Trophoblast cell (in vitro differentiated cells and primary cell): ENCODE data around the gene LRRFIP1.

ENCODE experiments used
- DNase-seq, 2 donors: peaks; one replicate each; pipeline ENCODE4 v3.0.0-alpha.2; 2016
- H2AFZ ChIP-seq: 2 replicates; pipeline ENCODE4 v1.6.1; 2013; ENCODE audit warnings: low read length, moderate library complexity, mild to moderate bottlenecking; ENCODE audit not compliant: insufficient read depth, poor library complexity
- H2AK5ac ChIP-seq: 2 replicates; pipeline ENCODE4 v1.6.1; 2013; ENCODE audit warnings: mild to moderate bottlenecking, low read length
- H2BK120ac ChIP-seq: 2 replicates; pipeline ENCODE4 v1.6.1; 2013; ENCODE audit warnings: low read length, mild to moderate bottlenecking, moderate library complexity; ENCODE audit not compliant: insufficient read depth, poor library complexity
- H2BK12ac ChIP-seq: 2 replicates; pipeline ENCODE4 v1.6.1; 2013; ENCODE audit warnings: mild to moderate bottlenecking, low read length, moderate library complexity
- H2BK5ac ChIP-seq: 2 replicates; pipeline ENCODE4 v1.6.1; 2013; ENCODE audit warnings: low read length, low read depth, moderate library complexity, mild to moderate bottlenecking; ENCODE audit not compliant: poor library complexity
- H3K14ac ChIP-seq: 2 replicates; pipeline ENCODE4 v1.6.1; 2013; ENCODE audit warnings: mild to moderate bottlenecking, low read length
- H3K18ac ChIP-seq: 2 replicates; pipeline ENCODE4 v1.6.1; 2013; ENCODE audit warnings: mild to moderate bottlenecking, low read length
- H3K23ac ChIP-seq: 2 replicates; pipeline ENCODE4 v1.6.1; 2013; ENCODE audit warnings: low read length
- H3K27ac ChIP-seq: 2 replicates; pipeline ENCODE4 v1.5.1; 2013; ENCODE audit warnings: low read depth, mild to moderate bottlenecking, inconsistent platforms, low read length, moderate library complexity
- H3K27me3 ChIP-seq: 2 replicates; pipeline ENCODE4 v1.6.1; 2013; ENCODE audit warnings: inconsistent platforms, mild to moderate bottlenecking, low read length, moderate library complexity; ENCODE audit not compliant: insufficient read depth
- H3K36me3 ChIP-seq, 2 experiments: 1 replicate in 1 of 2; 2 replicates in 1 of 2; pipeline ENCODE4 v1.6.1; 2013; ENCODE audit warnings: low read length in 2 of 2, mild to moderate bottlenecking in 2 of 2, moderate library complexity in 1 of 2; ENCODE audit not compliant: insufficient read depth in 2 of 2, control insufficient read depth in 1 of 2
- H3K4ac ChIP-seq: 2 replicates; pipeline ENCODE4 v1.6.1; 2013; ENCODE audit warnings: low read depth, mild to moderate bottlenecking, low read length, moderate library complexity
- H3K4me1 ChIP-seq, 2 experiments: 1 replicate in 1 of 2; 2 replicates in 1 of 2; pipeline ENCODE4 v1.6.1; 2013; ENCODE audit warnings: low read length in 2 of 2, mild to moderate bottlenecking in 2 of 2, moderate library complexity in 1 of 2; ENCODE audit not compliant: insufficient read depth in 2 of 2, control insufficient read depth in 1 of 2
- H3K4me2 ChIP-seq: 2 replicates; pipeline ENCODE4 v1.6.1; 2013; ENCODE audit warnings: inconsistent platforms, mild to moderate bottlenecking, low read length, moderate library complexity
- H3K4me3 ChIP-seq: 2 replicates; pipeline ENCODE4 v1.5.1; 2013; ENCODE audit warnings: mild to moderate bottlenecking, low read depth, low read length, inconsistent platforms
- H3K79me1 ChIP-seq: one replicate; pipeline ENCODE4 v1.6.1; 2013; ENCODE audit warnings: low read length
- H3K79me2 ChIP-seq: 2 replicates; pipeline ENCODE4 v1.6.1; 2013; ENCODE audit warnings: low read length, mild to moderate bottlenecking; ENCODE audit not compliant: control insufficient read depth, insufficient read depth, poor library complexity
- H3K9ac ChIP-seq: 2 replicates; pipeline ENCODE4 v1.6.1; 2013; ENCODE audit warnings: mild to moderate bottlenecking, low read length
- H3K9me3 ChIP-seq: 2 replicates; pipeline ENCODE4 v1.6.1; 2013; ENCODE audit warnings: low read depth, mild to moderate bottlenecking, control low read depth, inconsistent platforms, low read length; ENCODE audit not compliant: insufficient read depth
- H4K12ac ChIP-seq: 2 replicates; pipeline ENCODE4 v1.6.1; 2013; ENCODE audit warnings: low read depth, mild to moderate bottlenecking, low read length, moderate library complexity
- H4K8ac ChIP-seq: 2 replicates; pipeline ENCODE4 v1.6.1; 2013; ENCODE audit warnings: low read depth, mild to moderate bottlenecking, low read length, moderate library complexity
- H4K91ac ChIP-seq: one replicate; pipeline ENCODE4 v1.6.1; 2013; ENCODE audit warnings: low read depth, mild to moderate bottlenecking, low read length, moderate library complexity
- WGBS: extraction: QIAGEN DNeasy Blood & Tissue Kit; methylation state at CpG from one replicate; pipeline ENCODE4 v1.1.7; 2013; ENCODE audit warnings: missing lambda C conversion rate; ENCODE audit not compliant: insufficient read length, insufficient coverage; ENCODE audit errors: extremely low coverage; 5-methylcytosine and 5-hydroxymethylcytosine counted together

Gene LRRFIP1

DNA sequence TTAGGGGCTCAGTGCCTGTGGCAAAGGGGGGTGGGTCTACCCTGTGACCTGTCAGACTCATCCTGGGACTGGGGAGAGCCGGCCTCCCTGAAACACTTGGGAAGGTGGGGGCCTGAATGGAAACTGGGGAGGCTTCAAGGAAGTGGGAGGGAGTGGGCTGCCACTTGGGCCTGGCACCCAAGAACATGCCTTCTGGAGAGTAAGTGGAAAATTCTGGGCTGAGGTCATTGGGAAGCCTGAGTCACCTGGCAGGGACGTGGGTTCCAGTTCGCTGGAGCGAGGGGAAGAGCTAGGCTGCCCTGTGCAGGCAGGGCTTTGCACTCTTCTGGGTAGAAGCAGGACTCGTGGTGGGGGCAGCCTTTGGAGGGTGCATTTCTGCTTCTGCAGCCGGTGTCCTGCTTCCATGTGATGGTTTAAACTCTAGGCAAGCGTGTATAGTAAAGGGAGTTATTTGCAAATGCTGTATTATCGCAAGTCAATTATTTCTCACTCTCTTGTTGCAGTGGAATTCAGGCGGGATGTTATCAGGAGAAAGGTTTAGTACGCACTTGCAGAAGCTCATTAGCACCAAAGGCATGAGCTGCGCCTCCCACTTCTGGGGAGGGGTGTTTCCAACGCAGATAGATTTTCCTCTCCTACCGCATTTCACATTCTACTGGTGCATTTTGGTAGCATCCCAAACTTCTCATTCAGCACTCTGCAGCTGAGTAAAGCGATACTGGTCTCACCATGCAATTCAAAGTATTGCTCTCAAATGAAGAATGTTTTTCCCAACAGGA, 3.8 kb downstream of the LRRFIP1 start:
- no CpG with 5 or more reads among the region's 14 CpGs for WGBS
- Histone ChIP-seq H3K4me1 (peaks cover 2 to 10% of the 10 kb centered on the region in 2 experiments), H3K18ac (no peak overlapping the region), H2BK120ac (no peak overlapping the region), H3K36me3 (no peaks in the 10 kb centered on the region), H3K79me2 (peaks cover 2% of the 10 kb centered on the region), H3K23ac (no peak overlapping the region), H2BK5ac (no peak overlapping the region), H3K9me3 (no peaks in the 10 kb centered on the region), H2AK5ac (no peak overlapping the region), H3K4ac (no peak overlapping the region), H3K27ac (no peak overlapping the region), H4K8ac (no peak overlapping the region), H3K9ac (no peak overlapping the region), H4K91ac (no peak overlapping the region), H3K4me3 (no peak overlapping the region), H3K27me3 (no peaks in the 10 kb centered on the region), H3K79me1 (peaks cover 6% of the 10 kb centered on the region), H4K12ac (no peak overlapping the region), H3K4me2 (no peak overlapping the region), H2AFZ (no peak overlapping the region), H3K14ac (no peak overlapping the region), H2BK12ac (no peak overlapping the region)
- no peak for DNase-seq

DNA sequence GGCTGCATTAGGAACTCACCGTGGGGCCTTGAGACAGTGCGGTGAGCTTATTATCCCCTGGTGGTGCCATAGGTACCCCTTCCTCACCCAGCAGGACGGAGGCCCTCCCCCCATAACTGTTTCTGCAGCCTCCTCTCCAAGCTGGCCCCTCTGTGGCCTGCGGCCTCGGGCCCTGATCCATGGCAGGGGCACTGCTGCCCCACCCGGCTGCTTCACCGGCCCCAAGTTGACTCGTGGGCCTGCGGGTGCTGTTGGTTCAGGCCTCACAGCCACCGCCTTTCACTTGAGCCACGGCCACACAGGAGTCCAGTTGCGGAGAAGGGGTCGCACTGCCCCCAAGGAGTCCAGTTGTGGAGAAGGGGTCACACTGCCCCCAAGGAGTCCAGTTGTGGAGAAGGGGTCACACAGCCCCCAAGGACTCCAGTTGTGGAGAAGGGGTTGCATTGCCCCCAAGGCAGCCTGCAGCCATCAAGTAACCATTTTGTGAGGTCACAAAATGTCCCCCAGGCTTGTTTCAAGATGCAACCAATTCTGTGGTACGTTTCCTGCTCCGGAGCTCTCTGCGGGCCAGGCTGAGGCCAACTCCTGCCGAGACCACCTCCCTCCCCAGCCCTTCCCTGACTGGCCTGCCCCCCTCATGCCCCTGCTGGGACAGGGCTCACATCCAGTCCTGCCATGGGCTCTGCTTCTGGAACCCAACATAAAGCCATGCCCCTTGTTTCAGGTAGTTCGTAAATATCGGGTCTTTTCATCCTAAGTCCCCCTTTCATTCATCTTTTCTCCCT, 4.6 kb downstream of the LRRFIP1 start:
- Histone ChIP-seq H2BK120ac (no peak overlapping the region), H3K4me2 (no peak overlapping the region), H2BK5ac (no peak overlapping the region)

DNA sequence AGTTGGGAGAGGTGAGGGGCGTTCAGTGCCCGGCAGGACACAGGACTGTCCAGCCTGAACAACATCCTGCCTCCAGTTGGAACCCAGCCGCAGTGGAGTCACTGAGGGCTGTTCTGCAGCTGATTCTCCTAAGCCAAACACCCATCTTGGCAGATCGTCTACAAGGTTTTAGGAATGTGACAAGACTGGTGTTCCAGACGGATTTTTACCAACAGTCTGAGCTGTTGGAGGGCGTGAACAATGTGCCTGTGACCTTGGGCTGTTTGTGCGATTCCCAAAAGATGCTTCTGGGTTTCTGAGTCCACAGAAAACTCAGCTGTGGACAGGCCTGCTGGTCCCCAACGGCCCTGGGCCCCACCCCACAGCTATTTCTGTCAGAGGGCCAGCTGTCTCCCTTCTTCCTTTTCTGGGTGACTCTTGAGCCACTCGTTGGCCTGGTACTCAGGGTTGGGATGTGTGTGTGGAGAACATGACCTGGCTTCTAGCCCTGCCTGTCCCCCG, 5.7 kb downstream of the LRRFIP1 start:
- no CpG with 5 or more reads among the region's 10 CpGs for WGBS
- Histone ChIP-seq H3K18ac (no peak overlapping the region), H3K27me3 (no peaks in the 10 kb centered on the region)

More for the DNA sequence above, 4.6 kb downstream of the LRRFIP1 start:
- no peak overlapping the region for H3K23ac ChIP-seq
- no peaks in the 10 kb centered on the region for H3K27me3 ChIP-seq
- H3K36me3 ChIP-seq: no peaks in the 10 kb centered on the region
- H4K91ac ChIP-seq: no peak overlapping the region
- peaks cover 2% of the 10 kb centered on the region for H3K79me2 ChIP-seq
- no peak overlapping the region for H2BK12ac ChIP-seq
- H2AFZ ChIP-seq: no peak overlapping the region
- H3K79me1 ChIP-seq: peaks cover 6% of the 10 kb centered on the region
- peaks cover 2 to 10% of the 10 kb centered on the region in 2 experiments for H3K4me1 ChIP-seq
- no peak overlapping the region for H3K9ac ChIP-seq
- no peak for DNase-seq
- peaks cover 3% of the 10 kb centered on the region for H3K9me3 ChIP-seq
- H4K8ac ChIP-seq: no peak overlapping the region
- no peak overlapping the region for H3K18ac ChIP-seq
- no peak overlapping the region for H3K27ac ChIP-seq
- no peak overlapping the region for H3K14ac ChIP-seq
- H3K4me3 ChIP-seq: no peak overlapping the region
- WGBS: no CpG with 5 or more reads among the region's 19 CpGs
- H3K4ac ChIP-seq: no peak overlapping the region
- no peak overlapping the region for H4K12ac ChIP-seq
- no peak overlapping the region for H2AK5ac ChIP-seq

DNA sequence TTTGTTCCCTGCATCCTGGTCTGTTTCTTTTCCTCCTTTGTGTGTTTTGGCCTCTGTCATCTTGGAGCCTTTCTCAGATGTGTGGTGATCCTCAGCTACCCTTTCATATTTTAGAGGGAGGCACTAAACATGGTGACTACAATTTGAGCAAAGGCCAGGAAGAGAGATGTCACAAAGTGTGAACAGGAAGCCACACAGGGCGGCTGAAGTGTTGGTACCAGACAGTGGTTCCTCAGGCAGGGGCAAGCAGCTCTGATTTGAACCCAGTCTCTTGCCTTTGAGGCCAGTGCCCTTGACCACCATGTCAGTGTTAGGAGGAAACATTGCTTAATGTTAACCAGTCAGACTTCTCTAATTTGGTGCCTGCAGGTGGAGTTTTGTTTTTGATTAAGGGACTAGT, 9.2 kb downstream of the LRRFIP1 start:
- WGBS: no CpG with 5 or more reads among the region's 1 CpG
- no peak overlapping the region for H4K91ac ChIP-seq
- no peak overlapping the region for H3K27ac ChIP-seq
- no peak overlapping the region for H3K4me3 ChIP-seq
- H4K12ac ChIP-seq: no peak overlapping the region
- no peak overlapping the region for H3K23ac ChIP-seq
- no peak overlapping the region for H4K8ac ChIP-seq
- no peak overlapping the region for H3K14ac ChIP-seq
- no peaks in the 10 kb centered on the region for H3K27me3 ChIP-seq
- no peaks in the 10 kb centered on the region for H3K79me1 ChIP-seq
- H2BK12ac ChIP-seq: no peak overlapping the region
- H3K4ac ChIP-seq: no peak overlapping the region
- no peak overlapping the region for H2BK120ac ChIP-seq
- no peak overlapping the region for H3K9ac ChIP-seq
- H3K4me2 ChIP-seq: no peak overlapping the region
- no peak overlapping the region for H2BK5ac ChIP-seq
- DNase-seq: no peak
- no peak overlapping the region for H3K18ac ChIP-seq
- H3K4me1 ChIP-seq: peaks cover 2 to 6% of the 10 kb centered on the region in 2 experiments
- peaks cover 3% of the 10 kb centered on the region for H3K9me3 ChIP-seq
- H3K79me2 ChIP-seq: no peaks in the 10 kb centered on the region
- H2AFZ ChIP-seq: no peak overlapping the region
- H2AK5ac ChIP-seq: no peak overlapping the region
- no peaks in the 10 kb centered on the region for H3K36me3 ChIP-seq

More for the DNA sequence above, 5.7 kb downstream of the LRRFIP1 start:
- Histone ChIP-seq H2BK12ac (no peak overlapping the region), H3K14ac (no peak overlapping the region), H3K23ac (no peak overlapping the region), H2AFZ (no peak overlapping the region), H3K79me1 (no peaks in the 10 kb centered on the region), H3K27ac (no peak overlapping the region), H3K79me2 (no peaks in the 10 kb centered on the region), H4K8ac (no peak overlapping the region), H2AK5ac (no peak overlapping the region), H2BK120ac (no peak overlapping the region), H3K4ac (no peak overlapping the region), H3K9ac (no peak overlapping the region), H3K36me3 (no peaks in the 10 kb centered on the region), H4K91ac (no peak overlapping the region), H3K4me2 (no peak overlapping the region), H3K9me3 (peaks cover 3% of the 10 kb centered on the region), H3K4me3 (no peak overlapping the region), H2BK5ac (no peak overlapping the region), H3K4me1 (peaks cover 2 to 7% of the 10 kb centered on the region in 2 experiments), H4K12ac (no peak overlapping the region)
- DNase-seq: no peak
